GM18505 (cell line): ENCODE measurements around the gene LEAP2.
A peak's percentile ranks its signal among the peaks of the same experiment; 100 is the strongest.
"Not testable (repeated sequence)": the region's sequence is repeated elsewhere in the genome, so short reads cannot be mapped to it uniquely, and the experiment has no call there.

Source experiments
- ATAC-seq: cut with Tn5 transposase; IDR thresholded peaks from one replicate; pipeline ENCODE4 v1.9.1; 2021; ENCODE audit not compliant: unreplicated experiment
- POLR2A ChIP-seq: IDR thresholded peaks from 4 replicates; pipeline ENCODE4 v1.6.1; 2011; ENCODE audit warnings: borderline replicate concordance; ENCODE audit not compliant: insufficient read depth, insufficient read length; ENCODE audit errors: extremely low read depth

The LEAP2 gene

DNA sequence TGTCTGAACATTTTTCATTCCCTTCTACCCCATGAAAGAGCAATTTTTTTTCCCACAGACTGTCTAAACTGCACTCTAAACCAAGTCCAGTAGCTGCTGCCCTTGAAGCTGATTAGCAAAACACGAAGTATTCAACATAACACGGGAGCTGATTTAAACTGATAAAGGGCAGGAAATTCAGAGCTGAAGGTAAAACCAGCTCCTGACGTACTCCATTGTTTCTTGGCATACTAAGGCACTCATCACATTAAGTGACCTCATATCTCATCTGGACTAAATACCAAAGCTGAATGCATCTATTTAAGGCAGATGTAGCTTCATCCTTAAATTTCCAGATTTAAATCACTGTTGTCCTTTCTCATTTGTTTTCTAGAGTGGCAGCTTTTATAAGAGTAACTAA is 19.2 kb upstream of the LEAP2 start:
- ATAC-seq = no peak
- no peak for TF ChIP-seq POLR2A

DNA sequence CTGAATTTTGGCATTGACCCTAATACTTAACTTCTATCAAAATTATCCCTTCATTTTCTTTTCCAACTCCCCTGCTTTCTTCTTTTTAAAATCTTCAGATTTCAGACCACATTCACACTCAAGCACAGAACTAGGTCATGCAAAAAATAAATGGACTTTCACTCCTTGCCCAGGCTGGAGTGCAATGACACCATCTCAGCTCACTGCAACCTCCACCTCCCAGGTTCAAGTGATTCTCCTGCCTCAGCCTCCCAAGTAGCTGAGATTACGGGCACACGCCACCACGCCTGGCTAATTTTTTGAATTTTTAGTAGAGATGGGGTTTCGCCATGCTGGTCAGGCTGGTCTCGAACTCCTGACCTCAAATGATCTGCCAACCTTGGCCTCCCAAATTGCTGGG is 18.5 kb upstream of the LEAP2 start:
- not testable (repeated sequence) for ATAC-seq

DNA sequence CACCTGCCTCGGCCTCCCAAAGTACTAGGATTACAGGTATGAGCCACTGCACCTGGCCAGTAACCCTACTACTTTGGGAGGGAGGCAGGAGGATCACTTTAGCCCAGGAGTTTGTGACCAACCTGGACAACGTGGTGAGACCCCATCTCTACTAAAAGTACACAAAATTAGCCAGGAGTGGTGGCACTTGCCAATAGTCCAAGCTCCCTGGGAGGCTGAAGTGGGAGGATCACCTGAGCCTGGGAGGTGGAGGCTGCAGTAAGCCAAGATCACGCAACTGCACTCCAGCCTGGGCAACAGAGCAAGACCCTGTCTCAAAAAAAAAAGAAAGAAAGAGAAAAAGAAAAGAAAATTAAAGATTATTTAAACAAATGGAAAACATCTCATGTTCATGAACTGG is 17.5 kb upstream of the LEAP2 start:
- no peak for TF ChIP-seq POLR2A
- no peak for ATAC-seq

DNA sequence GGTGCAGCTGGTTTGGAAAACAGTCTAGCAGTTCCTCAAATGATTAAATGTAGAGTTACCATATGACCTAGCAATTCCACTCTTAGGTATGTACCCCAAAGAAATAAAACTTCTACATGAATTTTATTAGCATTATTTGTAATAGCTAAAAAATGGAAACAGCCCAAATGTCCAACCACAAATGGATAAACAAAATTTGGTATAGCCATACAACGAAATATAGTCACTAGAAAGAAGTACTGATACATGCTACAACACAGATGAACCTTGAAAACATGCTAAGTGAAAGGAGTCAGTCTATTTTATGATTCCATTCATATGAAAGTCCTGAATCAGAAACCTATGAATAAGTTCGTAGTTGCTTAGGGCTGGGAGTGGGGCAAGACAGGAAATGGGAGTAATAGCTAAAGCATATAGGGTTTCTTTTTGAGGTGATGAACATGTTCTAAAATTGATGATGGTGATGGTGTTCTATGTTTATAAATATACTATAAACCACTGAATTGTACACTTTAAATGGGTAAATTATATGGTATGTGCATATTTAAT is 13.5 kb upstream of the LEAP2 start:
- no peak for TF ChIP-seq POLR2A
- no peak for ATAC-seq

DNA sequence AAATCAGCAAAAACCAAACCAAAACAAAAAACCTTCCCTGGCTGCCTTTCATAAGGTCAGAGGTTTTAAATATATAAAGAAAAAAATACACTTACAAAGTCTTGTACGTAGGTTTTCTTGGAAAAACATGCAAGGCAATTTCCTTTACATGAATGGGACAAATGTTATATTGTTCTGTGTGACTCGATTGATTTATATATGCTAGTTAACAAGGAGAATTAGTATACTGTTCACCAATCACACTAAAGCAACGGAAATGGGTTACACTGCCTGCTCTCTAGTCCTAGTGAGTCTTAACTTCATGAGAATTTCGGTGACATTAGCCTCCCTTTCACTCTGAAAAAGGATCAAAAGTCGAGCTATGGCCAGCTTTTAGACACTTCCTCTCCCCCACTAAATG is 12.7 kb upstream of the LEAP2 start:
- TF ChIP-seq POLR2A = no peak
- no peak for ATAC-seq

DNA sequence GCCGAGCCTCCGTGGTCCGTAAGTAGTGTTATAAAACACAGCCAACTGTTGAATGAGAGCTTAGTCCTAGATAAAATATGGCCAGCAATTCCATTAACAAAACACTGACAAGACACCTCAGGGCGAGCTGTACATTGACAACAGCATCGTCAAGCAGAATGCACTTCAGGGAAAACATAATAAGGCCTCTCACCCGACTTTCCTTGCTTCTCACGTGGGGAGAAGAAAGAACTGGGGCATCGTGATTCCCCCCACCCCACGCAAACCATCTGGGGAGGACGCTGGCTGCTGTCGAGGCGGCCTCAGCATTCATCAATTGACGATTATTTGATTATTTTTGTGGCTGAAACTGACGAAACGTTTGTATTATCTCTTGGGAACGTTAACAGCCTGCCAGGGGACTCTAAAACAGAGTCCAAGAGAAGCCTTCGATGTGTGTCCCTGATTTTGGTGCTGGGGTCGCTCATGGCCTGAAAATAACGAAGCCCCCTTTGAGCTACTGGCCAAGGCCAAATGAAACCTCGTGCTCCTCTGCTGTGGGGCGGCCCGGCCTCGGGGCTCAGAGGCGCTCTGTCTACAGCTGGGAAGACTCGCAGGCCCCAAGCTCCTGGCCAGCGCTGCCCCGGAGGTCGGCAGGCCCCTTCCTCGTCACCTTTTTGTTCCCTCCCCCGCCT is 7.7 kb upstream of the LEAP2 start:
- TF ChIP-seq POLR2A = no peak
- ATAC-seq = peak; percentile 15

DNA sequence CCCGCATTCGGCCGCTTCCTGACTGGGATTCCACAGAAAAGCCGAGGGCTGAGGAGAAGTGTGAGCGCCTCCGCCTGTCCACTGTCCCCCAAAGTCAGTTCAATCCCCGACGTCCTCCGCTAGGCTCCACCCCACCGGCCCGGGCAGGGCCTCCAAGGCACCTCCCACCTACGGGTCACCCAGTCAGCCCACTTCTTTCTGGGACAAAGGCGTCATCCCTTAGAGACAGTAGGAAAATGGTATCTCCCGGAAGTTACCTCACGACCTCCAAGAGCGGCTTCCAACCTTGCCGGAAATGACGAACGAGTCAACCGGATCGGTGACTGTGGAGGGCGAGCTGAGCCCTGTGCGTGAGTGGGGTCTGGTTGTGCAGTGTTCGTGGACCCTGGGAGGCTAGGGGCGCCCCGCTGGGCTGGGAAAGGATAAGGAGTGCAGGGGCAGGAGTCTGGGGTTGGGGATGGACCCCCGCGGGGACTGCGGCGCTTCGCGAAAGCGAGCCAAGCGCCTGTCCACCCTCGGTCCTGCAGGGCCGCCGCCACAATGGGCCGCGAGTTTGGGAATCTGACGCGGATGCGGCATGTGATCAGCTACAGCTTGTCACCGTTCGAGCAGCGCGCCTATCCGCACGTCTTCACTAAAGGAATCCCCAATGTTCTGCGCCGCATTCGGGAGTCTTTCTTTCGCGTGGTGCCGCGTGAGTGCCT is 7.0 kb upstream of the LEAP2 start, which contains the start of the genes GDF9 and UQCRQ:
Gene GDF9, minus strand, starts transcription at position 128 of the 704 bp plus-strand sequence. CDS start 1,936 bp downstream, outside the sequence.
Gene UQCRQ, plus strand, starts transcription at position 301 of the 704 bp plus-strand sequence. Its CDS starts 240 bp downstream, at position 541.
- TF ChIP-seq POLR2A = peak; percentile 92
- peak; percentile 97 for ATAC-seq

DNA sequence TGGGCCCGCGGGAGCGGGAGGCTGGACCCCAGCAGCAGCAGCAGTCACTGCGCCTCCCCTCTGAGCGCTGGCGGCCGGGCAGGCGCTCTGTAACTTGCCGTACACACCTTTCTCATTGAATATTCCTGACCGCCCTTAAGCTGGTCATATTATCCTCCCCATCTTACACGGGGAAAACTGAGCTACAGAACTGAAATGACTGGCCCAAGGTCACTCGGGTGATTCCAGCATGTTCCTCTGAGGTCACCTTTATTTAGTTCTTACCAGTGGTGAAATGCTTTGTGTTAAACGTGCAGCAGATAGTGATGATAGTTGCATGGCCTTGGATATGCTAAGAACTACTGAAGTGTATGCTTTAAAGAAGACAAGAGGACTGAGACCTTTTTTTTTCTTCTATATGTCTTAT is 6.4 kb upstream of the LEAP2 start:
- ATAC-seq = peak; percentile 20
- no peak for TF ChIP-seq POLR2A

DNA sequence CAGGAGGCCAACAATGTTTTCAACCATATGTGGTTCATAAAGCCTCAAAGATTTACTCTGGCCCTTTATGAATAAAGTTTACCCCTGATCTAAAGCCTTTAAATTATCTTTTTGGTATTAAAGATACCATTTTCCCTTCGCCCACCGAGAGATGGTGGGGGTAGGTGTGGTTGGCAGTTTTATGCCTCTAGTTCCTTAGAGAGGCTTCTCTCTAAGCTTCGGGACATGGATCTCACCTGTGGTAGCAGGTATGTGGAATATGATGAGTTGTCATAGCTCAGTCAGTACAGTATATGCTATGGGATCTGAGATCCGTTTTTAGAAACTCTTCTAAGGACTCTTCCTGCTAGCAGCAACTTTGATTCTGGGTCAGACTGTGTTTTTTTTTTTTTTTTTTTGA is 4.7 kb upstream of the LEAP2 start:
- no peak for ATAC-seq
- no peak for TF ChIP-seq POLR2A

DNA sequence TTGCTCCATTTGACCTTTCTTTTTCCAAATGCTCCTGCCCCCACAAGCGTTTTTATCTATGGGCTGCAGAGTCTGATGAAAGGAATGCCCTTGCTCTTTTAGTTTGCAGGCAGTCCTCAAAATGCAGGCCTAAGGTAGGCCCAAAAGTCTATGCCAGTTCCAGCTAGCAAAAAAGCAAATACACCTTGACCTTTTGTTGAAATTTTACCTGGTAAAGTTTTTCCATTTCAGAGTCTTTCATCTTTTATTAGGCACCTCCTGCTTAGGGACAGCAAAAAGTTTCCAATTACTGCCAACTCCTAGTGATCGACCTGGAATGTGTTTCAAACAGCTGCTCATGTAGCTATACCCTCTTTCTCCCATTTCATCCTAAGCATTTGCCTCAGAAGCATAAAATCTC is 2.7 kb upstream of the LEAP2 start:
- TF ChIP-seq POLR2A = no peak
- no peak for ATAC-seq

DNA sequence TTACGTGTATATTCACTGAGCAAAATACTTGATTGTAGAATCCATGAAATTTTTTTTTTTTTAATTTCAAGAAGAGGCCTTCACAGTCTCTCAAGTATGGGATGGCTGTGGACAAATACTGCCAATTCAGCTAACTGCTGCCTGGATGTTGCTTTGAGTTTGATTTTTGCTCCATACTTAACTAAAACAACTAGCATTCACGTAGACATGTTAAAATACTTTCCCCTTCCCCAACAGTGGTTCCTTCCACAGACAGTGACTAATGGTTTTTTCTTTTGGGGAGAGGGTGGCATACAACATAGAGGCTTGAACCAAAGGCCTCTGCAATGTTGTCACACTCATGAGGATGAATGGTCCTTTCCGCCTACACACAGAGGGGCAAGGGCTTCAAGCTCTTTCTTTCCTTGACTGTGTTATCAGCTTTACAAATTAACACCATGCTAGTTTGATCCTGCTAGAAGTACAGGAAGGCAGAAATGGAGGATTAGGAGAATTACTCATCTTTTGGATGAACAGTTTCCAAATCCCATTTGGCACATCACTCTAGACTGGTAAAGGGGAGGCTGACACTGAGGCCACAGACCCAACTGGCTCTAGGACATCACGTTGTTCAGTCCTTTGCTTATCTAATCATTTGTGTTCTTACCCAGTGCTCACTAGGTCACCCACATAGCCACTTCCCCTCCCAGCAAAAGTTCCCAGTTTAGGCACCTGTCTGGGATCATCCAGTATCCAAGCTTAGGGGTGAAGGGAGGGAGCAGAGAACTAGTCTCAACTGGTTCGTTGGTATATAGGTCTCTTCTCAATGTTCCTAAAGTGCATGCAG is 1.8 kb upstream of the LEAP2 start:
- ATAC-seq = no peak

DNA sequence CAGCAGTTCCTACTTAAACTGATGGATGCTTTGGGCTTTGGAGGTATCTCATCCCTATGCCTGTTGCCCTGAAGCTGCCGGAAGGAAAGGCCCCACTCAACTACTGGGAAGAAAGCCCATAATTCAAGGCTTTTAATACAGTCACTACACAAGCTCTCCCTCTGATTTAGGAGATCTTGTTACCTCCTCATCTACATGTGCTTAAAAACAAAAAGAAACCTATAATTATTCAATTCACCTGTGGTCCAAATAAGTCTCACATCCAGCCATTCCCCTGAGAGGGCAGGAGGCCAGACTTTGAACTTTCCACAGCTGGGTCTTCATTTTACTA is 715 bp upstream of the LEAP2 start:
- ATAC-seq = no peak
- TF ChIP-seq POLR2A = no peak

More for the DNA sequence above, 1.8 kb upstream of the LEAP2 start:
- no peak for TF ChIP-seq POLR2A

DNA sequence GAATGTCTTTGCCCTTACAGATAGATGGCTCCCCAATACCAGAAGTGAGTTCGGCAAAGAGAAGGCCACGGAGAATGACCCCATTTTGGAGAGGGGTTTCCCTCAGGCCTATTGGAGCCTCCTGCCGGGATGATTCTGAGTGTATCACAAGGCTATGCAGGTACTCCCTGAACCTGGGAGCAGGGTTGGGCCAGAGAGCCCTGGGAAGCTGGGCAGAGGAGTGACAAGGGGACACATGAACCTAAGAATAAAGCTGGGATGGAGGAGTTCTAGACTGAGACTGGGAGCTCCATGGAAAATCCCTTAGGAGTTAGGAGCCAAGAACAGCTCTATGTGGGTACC is 433 bp downstream of the LEAP2 start:
- ATAC-seq = no peak
- no peak for TF ChIP-seq POLR2A
